Natural killer cell treated with Interleukin-12 subunit alpha and Interleukin-12 subunit beta and Interleukin-15 and Interleukin-18, amount 100 ng/mL, for 72 hours (primary cell): ENCODE measurements around the gene MGAT4B. TPM values are rescaled to one million over a fixed set of nuclear protein-coding genes. Genes with fewer than 3 reads are reported as not detected.
"Not testable (repeated sequence)": the region's sequence is repeated elsewhere in the genome, so short reads cannot be mapped to it uniquely, and the experiment has no call there.

Source experiments
- ATAC-seq, 2 donors: fragments of 150-1000 bp; cut with Tn5 transposase in 1 of 2; sonication (Bioruptor Pico), chemical (Tn5 transposase) in 1 of 2; 2 replicates each; pipeline ENCODE4 v1.10.0; 2021
- DNase-seq: peaks from one replicate; pipeline ENCODE4 v3.0.0; 2022; ENCODE audit warnings: low spot score
- H3K27ac Mint-ChIP-seq, 2 donors: 1 replicate in 1 of 2; 2 replicates in 1 of 2; pipeline ENCODE4 v1.8.0; 2022; ENCODE audit warnings: mixed read lengths in 2 of 2, mild to moderate bottlenecking in 1 of 2, moderate library complexity in 1 of 2
- H3K27me3 Mint-ChIP-seq, 2 donors: 1 replicate in 1 of 2; 2 replicates in 1 of 2; pipeline ENCODE4 v1.8.0; 2022; ENCODE audit warnings: mixed read lengths in 2 of 2
- H3K36me3 Mint-ChIP-seq: one replicate; pipeline ENCODE4 v1.8.0; 2022; ENCODE audit warnings: mixed read lengths
- H3K4me1 Mint-ChIP-seq, 2 donors: 1 replicate in 1 of 2; 2 replicates in 1 of 2; pipeline ENCODE4 v1.8.0; 2022; ENCODE audit warnings: low read depth in 2 of 2, mixed read lengths in 2 of 2, mild to moderate bottlenecking in 1 of 2
- H3K4me3 Mint-ChIP-seq: one replicate; pipeline ENCODE4 v1.8.0; 2022; ENCODE audit warnings: mixed read lengths
- H3K9me3 Mint-ChIP-seq: 2 replicates; pipeline ENCODE4 v1.8.0; 2022; ENCODE audit warnings: mixed read lengths
- total RNA-seq, 2 donors: library from RNA; stranded (reverse); gene quantifications; one replicate each; pipeline ENCODE4 v1.2.3, GENCODE V29; 2022

Gene MGAT4B
- total RNA-seq: 100 to 1,000 TPM in 1 of 2 donors, 10 to 100 TPM in 1; 73.2 to 105 TPM

- no peak within 1 kb of the TSS for H3K27ac Mint-ChIP-seq
- H3K9me3 Mint-ChIP-seq: no peaks in the 10 kb centered on the region
- H3K36me3 Mint-ChIP-seq: no peaks in the 10 kb centered on the region
These were observed at the start of gene MGAT4B for GRCh38 chr5:179806250-179807048. TSS of gene MGAT4B (minus strand) at chr5:179806866. CDS start at chr5:179806583, 283 bp downstream.

GRCh38 chr5:179854356-179854755, 47.7 kb upstream of the MGAT4B start:
- Mint-ChIP-seq H3K4me1 (peaks cover 4 to 9% of the 10 kb centered on the region in 2 donors), H3K27me3 (no peaks in the 10 kb centered on the region), H3K9me3 (no peaks in the 10 kb centered on the region), H3K4me3 (no peak overlapping the region), H3K27ac (no peak overlapping the region), H3K36me3 (no peaks in the 10 kb centered on the region)
- DNase-seq (no peak), ATAC-seq (no peak)

More at GRCh38 chr5:179806250-179807048, at the start of gene MGAT4B:
- Mint-ChIP-seq H3K4me3 (peak within 1 kb of the TSS; percentile 80), H3K27me3 (no peaks in the 10 kb centered on the region), H3K4me1 (peaks cover 21 to 24% of the 10 kb centered on the region in 2 donors)
- ATAC-seq: peak; percentile 88 to 90
- DNase-seq: peak; percentile 75

GRCh38 chr5:179852993-179853547, 46.4 kb upstream of the MGAT4B start:
- Mint-ChIP-seq H3K4me3 (no peak overlapping the region), H3K9me3 (no peaks in the 10 kb centered on the region), H3K27ac (no peak overlapping the region), H3K4me1 (peaks cover 3 to 6% of the 10 kb centered on the region in 2 donors), H3K27me3 (no peaks in the 10 kb centered on the region), H3K36me3 (no peaks in the 10 kb centered on the region)
- ATAC-seq (no peak), DNase-seq (no peak)

GRCh38 chr5:179841621-179842020, 35.0 kb upstream of the MGAT4B start:
- no peak overlapping the region for H3K27ac Mint-ChIP-seq
- H3K4me1 Mint-ChIP-seq: peaks cover 6 to 7% of the 10 kb centered on the region in 2 donors
- DNase-seq (no peak), ATAC-seq (no peak)
- H3K9me3 Mint-ChIP-seq: no peaks in the 10 kb centered on the region
- H3K4me3 Mint-ChIP-seq: no peak overlapping the region
- no peaks in the 10 kb centered on the region for H3K27me3 Mint-ChIP-seq
- H3K36me3 Mint-ChIP-seq: peaks cover 12% of the 10 kb centered on the region

GRCh38 chr5:179840766-179841165, 34.1 kb upstream of the MGAT4B start:
- Mint-ChIP-seq H3K36me3 (peaks cover 20% of the 10 kb centered on the region), H3K27ac (peak overlapping the region in 1 of 2 donors; percentile 54), H3K9me3 (no peaks in the 10 kb centered on the region), H3K4me1 (peaks cover 15% of the 10 kb centered on the region in 2 donors), H3K4me3 (no peak overlapping the region), H3K27me3 (no peaks in the 10 kb centered on the region)
- no peak for DNase-seq
- no peak for ATAC-seq

- H3K4me3 Mint-ChIP-seq: no peak overlapping the region
- ATAC-seq (no peak), DNase-seq (no peak)
- peaks cover 20% of the 10 kb centered on the region for H3K36me3 Mint-ChIP-seq
- H3K9me3 Mint-ChIP-seq: no peaks in the 10 kb centered on the region
- no peak overlapping the region for H3K27ac Mint-ChIP-seq
- H3K4me1 Mint-ChIP-seq: peaks cover 15% of the 10 kb centered on the region in 2 donors
- no peaks in the 10 kb centered on the region for H3K27me3 Mint-ChIP-seq
These were observed 33.7 kb upstream of the MGAT4B start for GRCh38 chr5:179840321-179840720.

- ATAC-seq (no peak), DNase-seq (no peak)
- Mint-ChIP-seq H3K36me3 (peaks cover 14% of the 10 kb centered on the region), H3K4me1 (peaks cover 15% of the 10 kb centered on the region in 2 donors), H3K27me3 (no peaks in the 10 kb centered on the region), H3K9me3 (no peaks in the 10 kb centered on the region), H3K27ac (no peak overlapping the region), H3K4me3 (no peak overlapping the region)
These were observed 32.9 kb upstream of the MGAT4B start for GRCh38 chr5:179839328-179840256.

- Mint-ChIP-seq H3K27ac (peak overlapping the region; percentile 69 to 90), H3K9me3 (no peaks in the 10 kb centered on the region), H3K36me3 (peaks cover 22% of the 10 kb centered on the region), H3K4me1 (peaks cover 21 to 23% of the 10 kb centered on the region in 2 donors), H3K27me3 (no peaks in the 10 kb centered on the region), H3K4me3 (peak overlapping the region; percentile 75)
- DNase-seq (no peak), ATAC-seq (no peak)
These were observed 30.7 kb upstream of the MGAT4B start for GRCh38 chr5:179837076-179838011.

GRCh38 chr5:179836225-179837019, 29.8 kb upstream of the MGAT4B start:
- no peaks in the 10 kb centered on the region for H3K9me3 Mint-ChIP-seq
- peaks cover 22% of the 10 kb centered on the region for H3K36me3 Mint-ChIP-seq
- H3K27me3 Mint-ChIP-seq: no peaks in the 10 kb centered on the region
- peak overlapping the region; percentile 75 for H3K4me3 Mint-ChIP-seq
- DNase-seq (no peak), ATAC-seq (peak; percentile 90 to 94)
- peaks cover 23 to 25% of the 10 kb centered on the region in 2 donors for H3K4me1 Mint-ChIP-seq
- peak overlapping the region; percentile 69 to 90 for H3K27ac Mint-ChIP-seq

- Mint-ChIP-seq H3K36me3 (peaks cover 25% of the 10 kb centered on the region), H3K4me1 (peaks cover 25 to 30% of the 10 kb centered on the region in 2 donors)
- not testable (repeated sequence) for H3K4me3 Mint-ChIP-seq, DNase-seq, H3K27me3 Mint-ChIP-seq, H3K27ac Mint-ChIP-seq, H3K9me3 Mint-ChIP-seq, ATAC-seq
These were observed 28.2 kb upstream of the MGAT4B start for GRCh38 chr5:179834871-179835270.

- no peak overlapping the region for H3K4me3 Mint-ChIP-seq
- ATAC-seq (no peak), DNase-seq (no peak)
- no peaks in the 10 kb centered on the region for H3K9me3 Mint-ChIP-seq
- no peak overlapping the region for H3K27ac Mint-ChIP-seq
- no peaks in the 10 kb centered on the region for H3K27me3 Mint-ChIP-seq
- H3K4me1 Mint-ChIP-seq: peaks cover 33 to 37% of the 10 kb centered on the region in 2 donors
- H3K36me3 Mint-ChIP-seq: peaks cover 33% of the 10 kb centered on the region
These were observed 27.5 kb upstream of the MGAT4B start for GRCh38 chr5:179834120-179834519.

GRCh38 chr5:179833709-179834070, 27.0 kb upstream of the MGAT4B start:
- Mint-ChIP-seq H3K9me3 (no peaks in the 10 kb centered on the region), H3K27ac (no peak overlapping the region), H3K36me3 (peaks cover 37% of the 10 kb centered on the region), H3K27me3 (no peaks in the 10 kb centered on the region), H3K4me3 (no peak overlapping the region), H3K4me1 (peaks cover 36 to 41% of the 10 kb centered on the region in 2 donors)
- ATAC-seq (no peak), DNase-seq (no peak)
